ENCODE data around the gene MEF2D.

MEF2D gene

DNA sequence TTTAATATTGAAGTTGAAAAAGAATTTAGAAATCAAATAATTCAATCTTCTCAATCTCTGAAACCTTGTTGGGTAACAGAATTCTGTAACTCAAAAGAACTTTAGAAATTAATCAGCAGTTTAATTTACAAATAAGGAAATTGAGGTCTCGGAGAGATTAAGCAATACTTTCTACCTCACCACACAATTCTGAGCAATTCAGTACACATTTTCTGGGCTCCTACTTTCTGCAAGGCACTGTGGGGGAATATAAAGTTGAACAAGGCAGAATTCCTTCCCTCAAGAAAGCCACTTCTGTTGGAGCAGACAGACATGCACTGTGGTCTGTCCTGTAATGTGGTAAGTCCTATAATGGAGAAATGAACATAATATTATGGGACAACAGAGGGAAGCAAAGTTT is 47.7 kb downstream of the MEF2D start:
- no peak for TF ChIP-seq CTCF (IDR thresholded peaks at IDR 0.05; ENCODE audit: control insufficient read depth, insufficient read depth, low read depth, low read length, missing control alignments)
- H3K4me3 ChIP-seq (ENCODE audit: control insufficient read depth, low read depth, low read length): no peak overlapping the region
- no peak for DNase-seq (ENCODE audit: low read depth)

GRCh38 chr1:156451505-156452160 is 48.9 kb downstream of the MEF2D start:
- no peak overlapping the region for H3K4me3 ChIP-seq (ENCODE audit: control insufficient read depth, low read depth, low read length)
- no peak for DNase-seq (ENCODE audit: low read depth)
- no peak for TF ChIP-seq CTCF (IDR thresholded peaks at IDR 0.05; ENCODE audit: control insufficient read depth, insufficient read depth, low read depth, low read length, missing control alignments)

DNA sequence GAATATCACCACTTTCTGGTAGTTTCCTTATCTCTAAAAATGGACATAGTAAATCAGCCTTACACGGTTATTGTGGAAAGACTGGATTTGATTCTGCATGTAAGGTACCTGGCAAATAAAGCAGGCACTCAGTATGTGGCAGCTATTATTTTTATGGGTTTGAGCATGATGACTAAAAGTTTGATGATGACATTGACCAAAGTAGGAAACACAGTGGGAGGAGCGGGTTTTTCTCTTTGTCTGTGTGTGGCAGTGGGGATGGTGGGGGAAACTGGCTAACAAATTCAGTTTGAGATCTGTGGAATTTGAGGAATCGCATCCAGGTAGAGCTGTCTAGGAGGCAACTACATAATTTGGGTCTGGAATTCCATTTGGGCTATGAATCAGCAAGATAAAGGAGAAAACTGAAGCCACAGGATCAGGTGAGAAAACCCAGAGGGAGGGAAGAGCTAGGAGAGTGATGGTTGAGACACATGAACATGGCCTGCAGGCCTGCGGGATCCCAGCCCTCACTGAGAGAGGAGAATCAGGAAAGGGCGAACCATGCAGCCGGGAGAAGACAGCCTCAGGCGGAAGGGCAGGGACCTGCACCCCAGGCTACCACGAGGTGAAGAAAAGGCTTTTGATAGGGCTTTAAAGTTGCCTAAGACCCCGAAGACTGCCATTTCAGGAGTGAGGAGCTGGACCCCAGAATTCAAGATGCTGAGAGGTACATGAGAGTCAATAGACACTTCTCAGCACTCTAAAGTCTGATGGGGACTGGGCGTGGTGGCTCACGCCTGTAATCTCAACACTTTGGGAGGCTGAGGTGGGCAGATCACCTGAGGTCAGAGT is 52.2 kb downstream of the MEF2D start:
- DNase-seq (ENCODE audit: low read depth): no peak
- TF ChIP-seq CTCF (IDR thresholded peaks at IDR 0.05; ENCODE audit: control insufficient read depth, insufficient read depth, low read depth, low read length, missing control alignments): no peak
- no peak overlapping the region for H3K4me3 ChIP-seq (ENCODE audit: control insufficient read depth, low read depth, low read length)

GRCh38 chr1:156445789-156446263 is 54.7 kb downstream of the MEF2D start:
- peak; percentile 98 for TF ChIP-seq CTCF (IDR thresholded peaks at IDR 0.05; ENCODE audit: control insufficient read depth, insufficient read depth, low read depth, low read length, missing control alignments)
- no peak for DNase-seq (ENCODE audit: low read depth)
- H3K4me3 ChIP-seq (ENCODE audit: control insufficient read depth, low read depth, low read length): no peak overlapping the region

DNA sequence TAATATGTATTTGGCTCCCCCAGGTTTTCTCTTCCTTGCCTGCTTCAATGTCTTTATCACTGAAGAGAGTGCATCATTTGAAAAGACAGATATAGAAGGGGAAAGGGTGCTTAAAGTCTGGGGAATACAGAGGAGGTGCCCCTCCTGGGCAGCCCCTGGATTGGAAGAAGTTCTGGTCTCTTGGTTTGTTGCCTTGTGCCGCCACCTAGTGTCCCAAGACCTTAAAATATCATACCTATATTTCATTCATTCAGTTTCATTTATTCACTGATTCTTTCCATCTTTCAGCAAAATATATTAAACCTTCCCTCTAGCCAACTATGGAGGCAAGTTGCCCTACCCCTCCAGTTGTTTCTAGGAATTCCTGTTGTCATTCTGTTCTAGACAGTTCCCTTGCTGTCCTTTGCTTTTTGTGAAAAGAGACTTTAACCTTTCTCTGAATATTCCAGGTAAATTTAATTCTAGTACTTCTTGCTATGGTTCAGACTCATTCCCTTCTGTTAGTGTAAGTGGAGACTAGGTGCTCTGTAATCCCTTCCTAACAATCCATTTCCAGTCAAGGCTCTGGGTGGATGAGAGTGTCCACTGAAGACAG is 56.1 kb downstream of the MEF2D start:
- TF ChIP-seq CTCF (IDR thresholded peaks at IDR 0.05; ENCODE audit: control insufficient read depth, insufficient read depth, low read depth, low read length, missing control alignments): peak; percentile 32
- no peak overlapping the region for H3K4me3 ChIP-seq (ENCODE audit: control insufficient read depth, low read depth, low read length)
- no peak for DNase-seq (ENCODE audit: low read depth)

GRCh38 chr1:156443286-156443685 is 57.3 kb downstream of the MEF2D start:
- no peak overlapping the region for H3K4me3 ChIP-seq (ENCODE audit: control insufficient read depth, low read depth, low read length)
- no peak for TF ChIP-seq CTCF (IDR thresholded peaks at IDR 0.05; ENCODE audit: control insufficient read depth, insufficient read depth, low read depth, low read length, missing control alignments)
- DNase-seq (ENCODE audit: low read depth): no peak
